Measurements from ENCODE around the gene ABHD12B.

DNA sequence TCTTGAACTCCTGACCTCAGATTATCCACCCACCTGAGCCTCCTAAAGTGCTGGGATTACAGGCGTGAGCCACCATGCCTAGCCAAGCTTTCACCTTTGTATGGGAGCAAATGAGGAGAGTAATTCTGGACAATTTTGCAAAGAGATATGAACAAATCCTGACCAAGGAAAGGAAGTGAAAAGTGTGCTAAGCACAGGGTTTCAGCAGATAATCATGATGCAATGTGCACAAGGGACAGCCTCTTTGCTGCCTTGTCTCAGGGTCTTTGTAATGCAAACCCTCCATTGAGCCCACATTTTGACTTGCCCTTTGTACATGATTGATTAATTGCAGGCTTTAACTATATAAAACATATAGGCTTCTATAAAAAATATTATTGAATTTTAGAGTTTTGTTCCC lies 81.6 kb downstream of the ABHD12B start:
- TF ChIP-seq GATA2 (IDR thresholded peaks at IDR 0.05; ENCODE audit: low read depth, low read length): no peak
- no peak for TF ChIP-seq GATA3 (IDR thresholded peaks at IDR 0.05; ENCODE audit: low read depth, low read length)
